WTC11 (cell line): ENCODE results near the gene PPM1B. TPM values are rescaled to one million over a fixed set of nuclear protein-coding genes. Genes with fewer than 3 reads are reported as not detected.

Source experiments
- ATAC-seq: fragments of 200-7000 bp; cut with Tn5 transposase; 2 replicates; pipeline ENCODE4 v1.10.0; 2021; ENCODE audit warnings: mild to moderate bottlenecking, moderate library complexity
- CTCF ChIA-PET: fragments of 300-600 bp; sonication (Branson Sonifier 250); formaldehyde crosslinking; loops from one replicate; lab custom pipeline; 2021; ENCODE audit warnings: antibody characterized with exemption; lab: Charles Lee
- POLR2A ChIA-PET: fragments of 350-600 bp; sonication (Branson Sonifier 250); formaldehyde crosslinking; loops from one replicate; lab custom pipeline; 2021; ENCODE audit warnings: antibody characterized with exemption; lab: Charles Lee
- DNase-seq: peaks from one replicate; pipeline ENCODE4 v3.0.0; 2021; ENCODE audit warnings: low spot score
- H3K27ac Mint-ChIP-seq: 2 replicates; pipeline ENCODE4 v1.8.0; 2021; ENCODE audit warnings: mixed read lengths
- H3K27me3 Mint-ChIP-seq: 2 replicates; pipeline ENCODE4 v1.8.0; 2021; ENCODE audit warnings: low read depth, mild to moderate bottlenecking, moderate library complexity, mixed read lengths
- H3K36me3 Mint-ChIP-seq: 2 replicates; pipeline ENCODE4 v1.8.0; 2021; ENCODE audit warnings: mixed read lengths
- H3K4me1 Mint-ChIP-seq: 2 replicates; pipeline ENCODE4 v1.8.0; 2022; ENCODE audit warnings: mixed read lengths
- H3K4me3 Mint-ChIP-seq: 2 replicates; pipeline ENCODE4 v1.8.0; 2021; ENCODE audit warnings: mild to moderate bottlenecking, moderate library complexity, mixed read lengths
- H3K9me3 Mint-ChIP-seq: 2 replicates; pipeline ENCODE4 v1.8.0; 2021; ENCODE audit warnings: mixed read lengths
- AFF4 ChIP-seq: sonication (generic); formaldehyde crosslinking; IDR thresholded peaks from 2 replicates; pipeline ENCODE4 v1.8.1; 2023; ENCODE audit warnings: mild to moderate bottlenecking, missing genetic modification reagents, borderline replicate concordance
- ARID4B ChIP-seq: sonication (generic); formaldehyde crosslinking; IDR thresholded peaks from 2 replicates; pipeline ENCODE4 v1.8.0; 2023; ENCODE audit warnings: missing genetic modification reagents, mild to moderate bottlenecking, borderline replicate concordance
- ATF3 ChIP-seq: sonication (generic); formaldehyde crosslinking; conservative IDR thresholded peaks from 2 replicates; pipeline ENCODE4 v1.8.1; 2022; ENCODE audit warnings: mild to moderate bottlenecking, missing genetic modification reagents
- ETV6 ChIP-seq: sonication (generic); formaldehyde crosslinking; IDR thresholded peaks from 2 replicates; pipeline ENCODE4 v1.8.1; 2022; ENCODE audit warnings: mild to moderate bottlenecking, missing genetic modification reagents
- GABPB1 ChIP-seq: sonication (generic); formaldehyde crosslinking; IDR thresholded peaks from 2 replicates; pipeline ENCODE4 v1.8.1; 2023; ENCODE audit warnings: mild to moderate bottlenecking, missing genetic modification reagents
- MAX ChIP-seq: sonication (generic); formaldehyde crosslinking; IDR thresholded peaks from 2 replicates; pipeline ENCODE4 v1.8.0; 2022; ENCODE audit warnings: mild to moderate bottlenecking, missing genetic modification reagents
- PREB ChIP-seq: sonication (generic); formaldehyde crosslinking; IDR thresholded peaks from 2 replicates; pipeline ENCODE4 v1.8.1; 2022; ENCODE audit warnings: mild to moderate bottlenecking, missing genetic modification reagents, moderate library complexity, borderline replicate concordance
- SMAD4 ChIP-seq: sonication (generic); formaldehyde crosslinking; IDR thresholded peaks from 2 replicates; pipeline ENCODE4 v1.8.0; 2022; ENCODE audit warnings: mild to moderate bottlenecking, missing genetic modification reagents
- TP53 ChIP-seq: sonication (generic); formaldehyde crosslinking; IDR thresholded peaks from 2 replicates; pipeline ENCODE4 v1.8.1; 2023; ENCODE audit warnings: mild to moderate bottlenecking, missing genetic modification reagents
- ZBTB43 ChIP-seq: sonication (generic); formaldehyde crosslinking; IDR thresholded peaks from 2 replicates; pipeline ENCODE4 v1.8.1; 2023; ENCODE audit warnings: mild to moderate bottlenecking, missing genetic modification reagents
- ZNF219 ChIP-seq: sonication (generic); formaldehyde crosslinking; IDR thresholded peaks from 2 replicates; pipeline ENCODE4 v1.8.0; 2023; ENCODE audit warnings: missing genetic modification reagents, mild to moderate bottlenecking, borderline replicate concordance
- ZNF263 ChIP-seq: sonication (generic); formaldehyde crosslinking; IDR thresholded peaks from 2 replicates; pipeline ENCODE4 v1.8.1; 2022; ENCODE audit warnings: low read depth, mild to moderate bottlenecking, moderate library complexity, missing genetic modification reagents
- total RNA-seq: library from RNA; stranded (reverse); gene quantifications from 3 replicates; pipeline ENCODE4 v1.2.3, GENCODE V29; 2021

Gene PPM1B
- total RNA-seq, 1 experiment from 2014 or later = 96.4 TPM

- TF ChIP-seq ARID4B = 0 out of 2 replicates have a peak, but pooled peaks have one; percentile 22
- no peak for TF ChIP-seq PREB
- 0 out of 2 replicates have a peak, but pooled peaks have one; percentile 5 for TF ChIP-seq ZNF263 (CRISPR knock-in tag)
- no peak for TF ChIP-seq ATF3
- peak; percentile 62; the same call in 1 of the 2 replicates for TF ChIP-seq AFF4 (CRISPR knock-in tag)
These were observed 581 bp upstream of the PPM1B start (continued) for GRCh38 chr2:44167908-44168680.

GRCh38 chr2:44169155-44169898 is 652 bp downstream of the PPM1B start:
- H3K4me1 Mint-ChIP-seq = peaks cover 36% of the 10 kb centered on the region
- H3K4me3 Mint-ChIP-seq = peak overlapping the region; percentile 92
- peaks cover 20% of the 10 kb centered on the region for H3K36me3 Mint-ChIP-seq
- POLR2A ChIA-PET = interaction anchor here (0.6 to 1.2 kb wide), 2 partner anchors 32 to 533 kb away, joined by 4 to 6 read pairs; no protein-coding TSS in a partner anchor
- peak overlapping the region; percentile 88 for H3K27ac Mint-ChIP-seq
- TF ChIP-seq TP53 (CRISPR knock-in tag) (no peak), GABPB1 (CRISPR knock-in tag) (0 out of 2 replicates have a peak, but pooled peaks have one; percentile 28), ETV6 (no peak)
- TF ChIP-seq, all 79 proteins: peak for 1
- ATAC-seq = no peak
- no peaks in the 10 kb centered on the region; the same call in none of the 2 replicates for H3K27me3 Mint-ChIP-seq
- CTCF ChIA-PET = interaction anchor here (2.5 kb wide), 1 partner anchor 125 kb away, joined by 10 read pairs; no protein-coding TSS in a partner anchor
- H3K9me3 Mint-ChIP-seq = peaks cover 9% of the 10 kb centered on the region
- peak; percentile 31 for DNase-seq

- H3K36me3 Mint-ChIP-seq = peaks cover 12% of the 10 kb centered on the region
- TF ChIP-seq ZBTB43 (no peak), SMAD4 (no peak), ZNF219 (no peak), MAX (CRISPR knock-in tag) (no peak)
- ChIA-PET POLR2A (interaction anchor here (0.6 kb wide), 1 partner anchor 47 kb away, joined by 4 read pairs; no protein-coding TSS in a partner anchor), CTCF (no interaction called here)
- ATAC-seq = no peak
- no peak for DNase-seq
- peaks cover 45% of the 10 kb centered on the region for H3K4me1 Mint-ChIP-seq
- no peaks in the 10 kb centered on the region; the same call in 1 of the 2 replicates for H3K27me3 Mint-ChIP-seq
- H3K4me3 Mint-ChIP-seq = peak overlapping the region; percentile 92
- H3K27ac Mint-ChIP-seq = peak overlapping the region; percentile 5; the same call in 1 of the 2 replicates
- H3K9me3 Mint-ChIP-seq = peaks cover 3% of the 10 kb centered on the region
These were observed 1.6 kb downstream of the PPM1B start for GRCh38 chr2:44170311-44170717.
